Measurements from ENCODE around the gene CAMTA1.

CAMTA1 gene

DNA sequence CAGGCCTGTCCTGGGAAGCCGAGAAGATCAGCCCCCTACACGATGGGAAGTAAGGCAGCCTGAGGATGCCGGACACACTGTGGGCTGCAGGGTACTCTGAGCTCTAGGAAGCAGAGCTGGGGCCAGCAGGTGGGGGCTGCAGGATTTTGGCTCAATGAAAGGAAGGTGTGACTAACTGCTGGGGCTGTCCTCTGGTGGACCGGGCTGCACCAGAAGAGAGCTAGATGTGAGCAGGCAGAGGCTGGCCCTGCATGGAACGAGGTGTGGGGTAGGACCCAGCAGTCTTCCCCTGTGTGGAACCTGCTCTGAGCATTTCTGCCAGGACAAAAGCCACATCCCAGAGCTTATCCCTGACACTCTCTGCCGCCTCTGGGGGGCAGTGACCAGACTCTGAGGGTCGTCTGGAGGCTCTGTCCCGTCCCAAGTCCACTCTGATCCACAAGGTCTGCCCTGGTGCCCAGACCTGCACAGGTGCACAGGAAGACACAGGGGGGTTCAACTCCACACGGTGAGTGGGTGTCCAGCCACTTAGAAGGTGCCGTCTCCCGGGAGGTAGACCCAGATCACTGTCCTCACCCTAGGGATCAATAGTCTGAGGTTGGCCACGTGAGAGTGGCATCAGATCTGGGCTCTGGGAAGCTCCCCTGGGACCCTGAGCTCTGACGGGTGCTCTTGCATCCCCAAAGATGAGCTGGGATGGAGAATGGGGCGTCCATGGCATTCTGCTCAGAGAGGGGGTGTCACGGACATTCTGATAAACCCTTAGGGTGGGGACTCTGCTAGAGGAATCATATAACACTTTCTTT, 798.2 kb downstream of the CAMTA1 start:
- in situ Hi-C loops (cut with HindIII; ENCODE audit: low pct_unique_long_range_greater_than_20kb, low sequenced_read_pairs): no loop called here
- TF ChIP-seq JUND (IDR thresholded peaks at IDR 0.05; ENCODE audit: low read depth): no peak
- DNase-seq (ENCODE audit: low read depth in 1 of 2, low spot score in 1 of 2): no peak

DNA sequence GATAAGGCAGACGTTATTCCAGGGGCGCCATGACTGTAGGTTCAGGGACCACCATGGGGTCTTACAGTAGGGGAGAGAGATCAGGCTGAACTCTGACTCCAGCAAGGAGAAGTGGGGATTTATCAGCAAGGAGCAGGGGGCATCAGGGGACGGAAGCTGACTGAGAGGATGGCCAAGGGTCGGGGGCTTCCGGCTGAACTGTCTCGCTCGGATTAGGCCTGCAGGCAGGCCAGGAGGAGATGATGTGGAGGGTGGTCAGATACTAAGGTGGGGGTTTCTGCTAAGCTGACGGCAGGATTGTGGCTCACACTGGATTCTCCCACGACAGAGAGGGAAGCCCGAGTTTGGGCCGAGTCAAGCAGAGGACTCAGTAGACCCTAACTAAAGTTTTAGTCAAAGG, 798.9 kb downstream of the CAMTA1 start:
- no peak for TF ChIP-seq JUND (IDR thresholded peaks at IDR 0.05; ENCODE audit: low read depth)
- in situ Hi-C loops (cut with HindIII; ENCODE audit: low pct_unique_long_range_greater_than_20kb, low sequenced_read_pairs): no loop called here
- DNase-seq (ENCODE audit: low read depth in 1 of 2, low spot score in 1 of 2): no peak

DNA sequence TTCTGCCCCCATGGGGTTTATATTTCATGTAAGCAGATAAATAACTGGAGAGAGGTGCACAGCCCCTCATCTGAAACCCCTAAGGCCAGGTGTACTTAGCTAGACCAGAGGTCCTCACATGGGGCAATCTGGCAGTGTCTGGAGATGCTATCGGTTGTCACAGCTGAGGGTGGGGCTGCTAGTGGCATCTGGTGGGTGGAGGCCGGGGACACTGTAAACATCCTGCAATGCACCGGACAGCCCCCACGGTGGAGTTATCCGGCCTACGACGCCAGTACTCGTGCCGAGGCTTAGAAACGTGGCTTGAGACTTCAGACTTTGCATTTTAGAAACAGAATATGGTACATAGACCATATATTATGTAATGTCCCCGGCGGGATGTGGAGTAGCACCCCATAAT, 799.4 kb downstream of the CAMTA1 start:
- TF ChIP-seq JUND (IDR thresholded peaks at IDR 0.05; ENCODE audit: low read depth): no peak
- DNase-seq (ENCODE audit: low read depth in 1 of 2, low spot score in 1 of 2): no peak
- in situ Hi-C loops (cut with HindIII; ENCODE audit: low pct_unique_long_range_greater_than_20kb, low sequenced_read_pairs): no loop called here

DNA sequence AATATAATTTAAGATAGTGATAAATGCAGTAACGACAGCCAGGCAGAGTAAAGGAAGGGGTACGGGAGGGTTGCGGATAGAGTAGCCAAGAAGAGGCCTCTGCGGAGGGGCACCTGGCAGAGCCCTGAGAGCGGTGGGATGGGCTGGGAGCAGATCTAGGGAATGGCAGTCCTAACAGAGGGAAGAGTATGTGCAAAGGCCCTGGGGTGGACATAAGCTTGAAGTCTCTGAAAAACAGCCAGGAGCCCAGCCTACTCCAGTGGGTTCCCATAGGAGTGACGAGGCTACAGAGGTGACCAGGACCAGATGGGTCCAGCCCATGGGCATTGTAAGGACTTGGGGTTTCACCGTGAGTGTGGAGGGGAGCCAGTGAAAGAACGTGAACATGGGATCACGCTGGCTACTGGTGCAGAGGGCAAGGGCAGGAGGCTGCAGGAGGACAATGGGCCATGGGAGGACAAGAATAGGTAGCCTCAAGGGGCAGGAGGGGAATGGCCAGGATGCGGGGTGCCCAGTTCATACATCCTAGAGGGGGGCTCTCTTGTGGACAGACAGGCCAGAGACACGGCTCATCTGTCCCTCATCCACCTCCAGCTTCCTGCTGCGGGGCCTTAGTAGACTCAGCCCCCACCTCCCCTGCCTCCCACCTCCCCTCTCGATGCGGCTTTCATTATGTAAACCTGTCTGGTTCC, 800.1 kb downstream of the CAMTA1 start:
- in situ Hi-C loops (cut with HindIII; ENCODE audit: low pct_unique_long_range_greater_than_20kb, low sequenced_read_pairs): no loop called here
- DNase-seq (ENCODE audit: low read depth in 1 of 2, low spot score in 1 of 2): no peak
- no peak for TF ChIP-seq JUND (IDR thresholded peaks at IDR 0.05; ENCODE audit: low read depth)

DNA sequence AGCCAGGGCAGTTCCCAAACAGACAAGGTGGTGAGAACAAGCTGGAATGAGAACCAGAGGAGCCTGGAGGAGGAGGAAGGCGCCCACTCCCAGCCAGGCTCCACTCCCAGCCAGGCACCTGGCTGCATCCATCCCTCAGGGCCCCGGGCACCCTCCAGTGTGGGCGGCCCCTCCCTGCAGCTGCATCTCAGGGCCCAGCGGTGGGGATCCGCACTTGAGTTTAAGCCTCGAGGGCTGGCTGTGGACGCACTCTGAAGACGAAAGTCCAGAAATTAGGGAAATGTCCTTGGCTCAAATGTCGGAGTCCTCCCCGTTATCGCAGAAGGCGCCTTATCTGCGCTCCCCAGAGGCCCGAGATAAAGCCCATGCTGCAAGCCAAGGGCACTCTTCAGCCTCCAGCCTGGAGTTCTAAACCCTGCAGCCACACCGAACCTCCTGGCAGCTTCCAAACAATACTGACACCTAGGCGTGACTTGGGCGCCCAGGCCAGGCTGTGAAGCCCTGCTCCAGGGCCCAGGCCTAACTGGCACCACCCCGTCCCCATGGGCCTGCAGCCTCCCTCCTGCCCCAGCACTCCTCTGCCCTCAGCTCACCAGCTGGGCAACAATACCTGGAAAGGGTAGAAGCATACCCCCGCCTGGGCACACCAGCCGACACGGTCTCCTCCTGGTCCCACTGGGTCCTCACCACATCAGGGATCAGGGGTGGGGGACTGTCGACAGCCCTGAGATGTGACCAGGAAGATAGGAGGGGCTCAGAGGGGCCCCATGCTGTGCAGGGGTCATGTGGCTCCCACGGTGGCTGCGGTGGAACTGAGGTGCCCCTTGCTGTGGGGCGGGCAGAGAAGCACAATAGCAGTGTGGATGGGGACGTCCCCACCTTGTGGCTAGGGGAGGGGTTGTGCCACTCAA, 801.0 kb downstream of the CAMTA1 start:
- no peak for DNase-seq (ENCODE audit: low read depth in 1 of 2, low spot score in 1 of 2)
- in situ Hi-C loops (cut with HindIII; ENCODE audit: low pct_unique_long_range_greater_than_20kb, low sequenced_read_pairs): no loop called here
- TF ChIP-seq JUND (IDR thresholded peaks at IDR 0.05; ENCODE audit: low read depth): no peak

DNA sequence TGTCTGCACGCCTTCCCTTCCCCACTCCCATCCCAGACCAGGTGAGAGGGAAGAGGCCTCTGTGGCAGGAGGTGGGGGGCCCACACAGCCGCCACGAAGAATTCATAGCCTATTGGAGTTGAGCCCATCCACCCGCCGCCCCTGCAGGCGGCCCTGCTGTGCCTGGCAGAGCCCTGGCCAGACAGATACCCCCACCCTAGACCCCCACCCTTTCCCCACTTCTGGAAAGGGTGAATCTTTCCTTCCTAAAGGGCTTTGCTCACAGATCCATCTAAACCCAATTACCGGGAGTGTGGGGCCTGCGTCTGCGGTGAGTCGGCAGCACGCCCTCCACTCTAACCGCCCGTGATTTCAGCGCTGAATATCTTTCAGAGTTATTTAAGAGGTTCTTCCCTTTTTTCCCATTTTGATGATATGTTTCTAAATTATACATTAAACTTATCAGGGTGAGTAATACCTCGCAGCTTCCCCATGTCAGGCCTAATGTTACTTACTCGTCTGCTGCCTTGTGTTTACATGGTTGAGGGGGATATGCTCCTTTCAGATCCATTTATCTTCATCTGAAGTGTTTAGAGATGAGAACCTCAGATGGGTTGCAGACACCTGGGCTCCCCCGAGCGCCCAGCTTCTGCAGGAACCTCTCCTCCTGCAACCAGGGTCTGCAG, 802.0 kb downstream of the CAMTA1 start:
- in situ Hi-C loops (cut with HindIII; ENCODE audit: low pct_unique_long_range_greater_than_20kb, low sequenced_read_pairs): no loop called here
- DNase-seq (ENCODE audit: low read depth in 1 of 2, low spot score in 1 of 2): no peak
- TF ChIP-seq JUND (IDR thresholded peaks at IDR 0.05; ENCODE audit: low read depth): no peak

DNA sequence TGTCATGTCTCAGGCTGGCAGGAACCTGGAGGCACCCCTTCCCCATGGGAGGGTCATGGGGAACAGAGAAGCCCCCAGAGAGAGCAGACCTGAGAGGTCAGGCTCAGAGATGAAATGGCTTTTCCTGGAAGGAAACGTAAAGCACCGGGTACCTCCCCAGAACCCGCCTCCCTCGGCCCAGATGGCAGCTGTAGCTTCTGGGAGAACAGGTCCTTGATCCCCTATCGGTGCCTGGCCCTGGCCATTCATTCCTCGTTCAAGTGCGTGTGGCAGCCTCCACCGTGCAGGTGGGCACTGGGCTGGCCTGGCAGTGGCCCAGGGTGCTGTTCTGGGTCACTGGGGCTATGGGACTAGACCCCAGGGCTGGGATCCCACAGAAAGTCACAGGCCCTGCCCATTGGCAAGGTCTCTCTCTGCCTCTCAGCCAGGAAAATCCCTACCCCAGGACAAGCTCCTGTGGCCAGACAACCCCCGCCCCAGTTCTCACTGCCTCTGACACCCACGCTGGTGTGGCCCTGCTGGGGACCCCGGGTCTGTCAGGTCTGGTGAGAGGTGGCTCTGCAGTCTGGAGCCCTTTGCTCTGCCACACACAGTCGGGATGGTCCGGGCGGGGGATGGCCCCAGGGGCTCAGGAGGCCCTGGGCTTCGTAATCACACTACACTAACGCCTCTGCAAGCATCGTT, 802.7 kb downstream of the CAMTA1 start:
- TF ChIP-seq JUND (IDR thresholded peaks at IDR 0.05; ENCODE audit: low read depth): no peak
- in situ Hi-C loops (cut with HindIII; ENCODE audit: low pct_unique_long_range_greater_than_20kb, low sequenced_read_pairs): no loop called here
- no peak for DNase-seq (ENCODE audit: low read depth in 1 of 2, low spot score in 1 of 2)

DNA sequence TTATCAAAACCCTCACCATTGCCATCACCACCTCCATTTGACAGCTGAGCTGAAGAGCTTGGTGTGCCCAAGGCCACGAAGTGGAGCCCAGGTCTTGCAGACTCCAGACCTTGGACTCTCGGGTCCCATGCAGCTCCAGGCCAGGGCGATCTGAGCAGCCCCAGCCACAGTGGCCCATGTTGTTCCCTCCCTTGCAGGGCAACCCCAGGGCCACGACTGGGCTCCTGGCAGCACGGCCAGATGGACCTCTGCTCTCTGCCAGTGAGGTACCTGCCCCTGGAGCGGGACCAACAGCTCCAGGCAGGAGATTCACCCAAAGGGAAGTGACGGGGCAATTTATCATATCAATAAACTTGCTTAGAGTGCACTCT, 803.2 kb downstream of the CAMTA1 start:
- DNase-seq (ENCODE audit: low read depth in 1 of 2, low spot score in 1 of 2): no peak
- TF ChIP-seq JUND (IDR thresholded peaks at IDR 0.05; ENCODE audit: low read depth): no peak
- in situ Hi-C loops (cut with HindIII; ENCODE audit: low pct_unique_long_range_greater_than_20kb, low sequenced_read_pairs): no loop called here

DNA sequence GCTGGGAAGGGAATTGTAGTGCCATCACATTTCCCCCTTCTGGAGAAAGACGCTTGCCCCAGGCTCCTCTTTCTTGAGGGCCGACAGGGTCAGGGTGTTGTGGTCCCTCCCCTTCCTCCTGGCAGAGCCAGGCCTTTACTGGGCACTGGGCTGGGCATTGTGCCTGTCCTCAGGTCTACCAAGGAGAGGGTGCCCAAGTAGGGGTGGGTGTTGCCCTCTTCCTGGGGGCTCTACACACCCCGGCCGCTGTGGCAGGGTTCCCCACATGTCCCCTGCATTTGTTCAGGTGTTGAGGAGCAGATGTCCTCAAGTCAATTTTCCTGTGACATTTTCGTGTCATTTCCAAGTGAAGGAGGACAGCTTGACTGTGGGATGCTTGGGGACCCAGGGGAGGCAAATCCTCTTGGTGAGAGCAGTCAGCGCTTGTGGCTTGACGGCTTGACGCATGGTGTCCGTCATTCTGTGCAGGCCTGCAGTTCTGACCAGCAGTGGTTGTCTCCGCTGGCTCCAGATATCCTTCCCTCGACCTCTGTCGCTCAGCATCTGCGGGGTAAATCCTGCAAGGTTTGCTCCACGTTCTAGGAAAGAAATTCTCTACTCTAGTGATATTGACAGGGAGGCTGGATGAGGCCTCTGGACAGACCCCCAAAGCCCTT, 804.0 kb downstream of the CAMTA1 start:
- no peak for TF ChIP-seq JUND (IDR thresholded peaks at IDR 0.05; ENCODE audit: low read depth)
- in situ Hi-C loops (cut with HindIII; ENCODE audit: low pct_unique_long_range_greater_than_20kb, low sequenced_read_pairs): no loop called here
- no peak for DNase-seq (ENCODE audit: low read depth in 1 of 2, low spot score in 1 of 2)

DNA sequence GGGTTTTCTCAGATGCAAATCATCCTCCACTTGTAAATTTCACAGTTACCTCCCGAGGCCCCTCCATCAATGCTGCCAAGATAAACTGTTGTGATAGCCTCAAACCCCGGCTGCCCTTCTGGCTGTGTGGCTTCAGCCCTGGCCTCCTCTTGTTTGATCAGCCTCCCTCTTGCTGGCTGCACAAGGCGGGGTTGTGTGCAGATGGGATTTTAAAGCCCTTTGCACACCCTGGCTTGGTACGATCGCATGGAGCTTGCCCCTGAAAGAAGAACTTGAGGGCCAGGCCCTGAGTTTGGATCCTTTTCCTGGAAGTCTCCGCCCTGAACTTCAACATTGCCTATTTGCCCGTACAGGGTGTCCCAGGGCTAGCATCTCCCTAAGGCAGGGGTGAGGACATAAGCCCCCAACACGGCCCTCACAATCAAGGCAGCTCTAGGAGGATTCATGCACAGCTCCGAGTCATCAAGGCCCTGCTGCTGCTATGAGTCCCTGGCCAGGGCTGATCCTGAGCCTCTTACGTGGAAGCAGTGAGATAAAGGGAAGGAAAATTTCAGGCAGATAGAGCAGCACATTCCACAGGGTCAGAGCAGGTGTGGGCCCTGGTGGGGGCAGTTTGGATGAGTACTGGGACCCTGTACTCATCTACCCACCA, 804.6 kb downstream of the CAMTA1 start:
- in situ Hi-C loops (cut with HindIII; ENCODE audit: low pct_unique_long_range_greater_than_20kb, low sequenced_read_pairs): no loop called here
- no peak for DNase-seq (ENCODE audit: low read depth in 1 of 2, low spot score in 1 of 2)
- no peak for TF ChIP-seq JUND (IDR thresholded peaks at IDR 0.05; ENCODE audit: low read depth)

DNA sequence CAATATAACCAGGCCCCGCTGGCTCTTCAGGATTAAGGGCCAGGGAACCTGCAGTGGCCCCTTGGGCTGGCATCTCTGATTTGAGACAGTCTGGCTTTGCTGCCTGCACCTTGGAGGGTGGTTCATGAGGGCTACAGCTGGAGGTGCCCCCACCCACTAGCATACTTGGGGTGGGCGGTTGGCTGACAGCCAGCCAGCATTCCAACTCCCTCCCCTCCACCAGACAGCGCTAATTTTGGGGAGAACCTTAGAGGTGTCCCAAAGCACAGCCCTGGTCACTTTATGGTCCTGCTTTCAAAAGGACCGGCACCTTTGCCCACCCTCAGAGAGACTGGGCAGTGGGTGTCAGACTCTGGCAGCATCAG, 805.2 kb downstream of the CAMTA1 start:
- in situ Hi-C loops (cut with HindIII; ENCODE audit: low pct_unique_long_range_greater_than_20kb, low sequenced_read_pairs): no loop called here
- DNase-seq (ENCODE audit: low read depth in 1 of 2, low spot score in 1 of 2): no peak
- no peak for TF ChIP-seq JUND (IDR thresholded peaks at IDR 0.05; ENCODE audit: low read depth)
